GM23248 (cell line): ENCODE measurements around the gene APOL1.

Source experiments
- EZH2 ChIP-seq: fragments of 200-600 bp; sonication (generic); IDR thresholded peaks from 2 replicates; pipeline ENCODE4 v1.6.1; 2018; ENCODE audit warnings: antibody characterized with exemption, mild to moderate bottlenecking; ENCODE audit not compliant: insufficient read depth, poor library complexity, severe bottlenecking
- EZH2phosphoT487 ChIP-seq: fragments of 200-600 bp; sonication (generic); IDR thresholded peaks from 2 replicates; pipeline ENCODE4 v1.6.1; 2018; ENCODE audit warnings: antibody characterized with exemption, moderate library complexity, mild to moderate bottlenecking, low read depth; ENCODE audit not compliant: insufficient read depth

DNA sequence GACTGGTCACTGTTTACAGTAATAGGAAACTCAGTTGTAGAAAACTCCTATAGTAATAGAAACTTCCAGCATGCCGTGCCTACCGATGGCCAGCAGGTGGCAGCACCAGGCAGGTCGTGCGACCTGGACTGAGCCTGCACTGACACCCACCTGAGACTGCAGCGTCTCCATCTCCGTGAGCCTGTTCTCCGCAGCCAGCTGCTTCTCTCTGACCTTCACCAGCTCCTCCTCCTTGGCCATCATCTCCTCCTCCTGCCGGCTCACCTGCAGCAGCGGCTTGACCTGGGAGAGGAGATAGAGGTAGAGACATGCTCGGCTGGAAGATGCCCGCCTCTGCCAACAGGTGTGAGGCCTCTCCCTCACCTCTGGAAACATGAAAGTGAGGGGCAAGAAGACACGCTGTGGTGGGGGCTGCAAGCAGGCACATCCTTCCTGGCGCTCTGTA is 48.5 kb downstream of the APOL1 start:
- TF ChIP-seq EZH2phosphoT487 (no peak), EZH2 (no peak)
